WTC11 (cell line): Measurements from ENCODE around the gene ADCY2.

Experiments used
- CREB1 ChIP-seq: sonication (generic); formaldehyde crosslinking; IDR thresholded peaks from 2 replicates; pipeline ENCODE4 v1.8.0; 2023; ENCODE audit warnings: mild to moderate bottlenecking, missing genetic modification reagents
- ZNF423 ChIP-seq: fragments of 250-450 bp; sonication (Bioruptor Pico); IDR thresholded peaks from 2 replicates; pipeline ENCODE4 v2.1.2; 2022; ENCODE audit warnings: mild to moderate bottlenecking, moderate library complexity
- TF ChIP-seq, protein P1 (sequence below): fragments of 200-600 bp; IDR thresholded peaks from 2 replicates; pipeline ENCODE4 v1.8.0; 2022; ENCODE audit warnings: antibody characterized with exemption
- TF ChIP-seq, protein P2 (sequence below): sonication (generic); formaldehyde crosslinking; IDR thresholded peaks from 2 replicates; pipeline ENCODE4 v1.8.1; 2023; ENCODE audit warnings: mild to moderate bottlenecking, missing genetic modification reagents

DNA sequence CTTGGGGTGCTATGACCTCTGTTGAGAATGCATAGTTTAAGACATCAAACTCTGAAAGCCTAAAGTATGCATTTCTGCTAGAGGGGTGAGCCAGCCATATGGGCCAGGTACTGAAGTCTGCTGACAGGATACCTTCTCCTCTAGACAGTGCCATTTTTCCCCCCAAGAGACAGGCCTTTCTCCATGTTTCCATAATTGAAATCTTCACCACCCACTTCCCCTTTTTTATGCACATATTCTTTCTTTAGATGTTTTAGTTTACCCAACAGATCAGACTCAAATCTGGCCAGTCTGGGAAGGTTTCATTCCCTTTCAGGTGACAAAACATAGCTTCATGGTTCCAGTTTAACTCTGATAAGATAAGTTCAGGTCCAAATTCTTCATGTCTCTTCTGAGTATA is 212.8 kb downstream of the ADCY2 start:
- no peak for TF ChIP-seq CREB1 (CRISPR knock-in tag)
- TF ChIP-seq, protein P1, sequence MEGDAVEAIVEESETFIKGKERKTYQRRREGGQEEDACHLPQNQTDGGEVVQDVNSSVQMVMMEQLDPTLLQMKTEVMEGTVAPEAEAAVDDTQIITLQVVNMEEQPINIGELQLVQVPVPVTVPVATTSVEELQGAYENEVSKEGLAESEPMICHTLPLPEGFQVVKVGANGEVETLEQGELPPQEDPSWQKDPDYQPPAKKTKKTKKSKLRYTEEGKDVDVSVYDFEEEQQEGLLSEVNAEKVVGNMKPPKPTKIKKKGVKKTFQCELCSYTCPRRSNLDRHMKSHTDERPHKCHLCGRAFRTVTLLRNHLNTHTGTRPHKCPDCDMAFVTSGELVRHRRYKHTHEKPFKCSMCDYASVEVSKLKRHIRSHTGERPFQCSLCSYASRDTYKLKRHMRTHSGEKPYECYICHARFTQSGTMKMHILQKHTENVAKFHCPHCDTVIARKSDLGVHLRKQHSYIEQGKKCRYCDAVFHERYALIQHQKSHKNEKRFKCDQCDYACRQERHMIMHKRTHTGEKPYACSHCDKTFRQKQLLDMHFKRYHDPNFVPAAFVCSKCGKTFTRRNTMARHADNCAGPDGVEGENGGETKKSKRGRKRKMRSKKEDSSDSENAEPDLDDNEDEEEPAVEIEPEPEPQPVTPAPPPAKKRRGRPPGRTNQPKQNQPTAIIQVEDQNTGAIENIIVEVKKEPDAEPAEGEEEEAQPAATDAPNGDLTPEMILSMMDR = no peak
- TF ChIP-seq, protein P2, sequence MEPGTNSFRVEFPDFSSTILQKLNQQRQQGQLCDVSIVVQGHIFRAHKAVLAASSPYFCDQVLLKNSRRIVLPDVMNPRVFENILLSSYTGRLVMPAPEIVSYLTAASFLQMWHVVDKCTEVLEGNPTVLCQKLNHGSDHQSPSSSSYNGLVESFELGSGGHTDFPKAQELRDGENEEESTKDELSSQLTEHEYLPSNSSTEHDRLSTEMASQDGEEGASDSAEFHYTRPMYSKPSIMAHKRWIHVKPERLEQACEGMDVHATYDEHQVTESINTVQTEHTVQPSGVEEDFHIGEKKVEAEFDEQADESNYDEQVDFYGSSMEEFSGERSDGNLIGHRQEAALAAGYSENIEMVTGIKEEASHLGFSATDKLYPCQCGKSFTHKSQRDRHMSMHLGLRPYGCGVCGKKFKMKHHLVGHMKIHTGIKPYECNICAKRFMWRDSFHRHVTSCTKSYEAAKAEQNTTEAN (CRISPR knock-in tag) = no peak
- no peak for TF ChIP-seq ZNF423
